ENCODE results near the gene IDI2.
"Not testable (repeated sequence)": the region's sequence is repeated elsewhere in the genome, so short reads cannot be mapped to it uniquely, and the experiment has no call there.

The IDI2 gene

GRCh38 chr10:1025683-1026082 is at the start of gene IDI2:
Gene IDI2 (minus strand): TSS chr10:1025859. CDS start chr10:1024723, 1,136 bp downstream.
- DNase-seq (ENCODE audit: low read depth in 2 of 2), result no peak

GRCh38 chr10:1074748-1075308 is 49.2 kb upstream of the IDI2 start:
- no peak for DNase-seq (ENCODE audit: low read depth in 2 of 2)

DNA sequence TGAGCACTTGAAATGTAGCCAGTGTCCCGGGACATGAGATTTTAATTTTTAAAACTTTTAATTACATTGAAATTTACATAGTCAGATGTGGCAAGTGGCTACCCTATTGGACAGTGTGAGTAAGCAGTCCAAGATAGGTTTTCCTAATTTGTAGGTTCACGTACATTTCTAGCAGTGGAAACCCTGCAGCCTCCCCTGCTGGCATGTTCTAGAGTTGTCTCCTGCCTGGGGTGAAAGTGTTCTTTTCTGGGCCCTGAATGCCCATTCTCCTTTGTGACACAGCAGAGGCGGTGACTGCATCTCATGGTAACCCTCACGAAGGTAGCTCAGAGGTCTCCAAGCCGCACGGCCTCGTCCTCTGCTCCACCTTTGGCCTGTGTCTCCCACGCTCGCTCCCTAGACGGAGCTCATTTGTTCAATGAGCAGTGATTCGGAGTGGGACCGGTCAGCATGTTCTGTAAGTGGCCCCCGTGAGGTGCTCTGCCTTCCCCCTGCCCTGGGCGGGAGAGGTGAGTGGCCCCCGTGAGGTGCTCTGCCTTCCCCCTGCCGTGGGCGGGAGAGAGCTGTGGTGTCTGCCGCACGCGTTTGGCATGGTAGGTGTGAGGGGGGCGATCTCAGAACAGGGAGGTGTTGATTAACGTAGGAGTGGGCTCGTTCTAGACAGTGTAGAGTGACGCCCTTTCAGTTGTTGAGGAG is 48.5 kb upstream of the IDI2 start:
- DNase-seq (ENCODE audit: low read depth in 2 of 2), result no peak

DNA sequence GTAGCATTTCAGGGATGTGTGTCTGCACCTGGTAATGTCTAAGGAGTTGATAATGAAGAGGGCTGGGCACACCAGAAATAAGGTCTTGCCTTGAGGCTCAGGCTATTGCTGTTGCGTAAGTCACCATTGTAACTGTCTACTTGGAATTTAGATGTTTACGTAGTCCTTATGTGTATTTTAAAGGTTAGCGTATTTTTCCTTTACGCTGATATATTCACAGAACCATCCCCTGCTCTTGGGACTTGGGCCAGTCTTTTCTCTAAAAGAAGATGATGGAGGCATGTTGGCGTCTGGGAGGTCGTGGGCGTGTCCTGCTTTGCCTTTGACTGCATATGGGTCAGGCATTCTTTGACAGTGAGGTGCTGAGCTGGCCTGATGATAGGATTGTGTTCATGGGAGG is 45.3 kb upstream of the IDI2 start:
- DNase-seq (ENCODE audit: low read depth in 2 of 2), result no peak

DNA sequence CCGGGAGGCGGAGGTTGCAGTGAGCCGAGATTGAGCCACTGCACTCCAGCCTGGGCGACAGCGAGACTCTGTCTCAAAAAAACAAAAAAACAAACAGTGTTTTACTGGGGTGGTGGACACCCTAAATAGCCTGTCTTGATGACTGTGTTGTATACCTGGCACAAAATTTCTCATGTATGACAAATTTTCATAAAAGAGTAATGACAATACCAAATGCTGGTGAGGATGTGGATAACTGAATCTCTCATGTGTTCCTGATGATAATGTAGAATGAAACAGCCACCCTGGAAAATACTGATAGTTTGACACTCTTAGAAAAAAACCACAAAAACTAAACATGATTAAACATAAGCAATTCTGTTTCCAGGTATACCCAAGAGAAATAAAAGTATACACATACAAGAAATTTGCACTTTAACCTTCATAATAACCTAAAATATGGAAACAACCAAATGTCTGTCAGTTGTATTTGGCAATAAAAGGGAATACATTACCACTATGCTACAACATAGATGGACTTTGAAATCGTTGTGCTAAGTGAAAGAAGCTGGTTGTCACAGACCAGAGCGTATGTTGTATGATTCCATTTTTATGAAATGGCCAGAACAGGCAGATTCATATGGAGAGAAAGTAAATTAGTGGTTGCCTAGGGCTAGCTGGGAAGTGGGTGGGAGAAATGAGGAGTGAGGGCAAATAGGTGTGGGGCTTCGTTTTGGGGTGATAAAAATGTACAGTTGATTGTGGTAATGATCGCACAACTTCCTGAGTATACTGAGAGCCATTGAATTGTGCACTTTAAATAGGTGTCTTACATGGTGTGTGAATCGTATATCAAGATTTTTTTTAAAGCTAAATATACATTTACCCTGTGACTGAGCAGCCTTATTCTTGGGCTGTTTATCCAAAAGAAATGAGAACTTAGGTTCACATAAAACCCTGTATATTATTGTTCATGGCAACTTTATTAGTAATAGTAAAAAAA is 43.0 kb upstream of the IDI2 start:
- DNase-seq (ENCODE audit: low read depth in 2 of 2), result no peak

- not testable (repeated sequence) for DNase-seq (ENCODE audit: low read depth in 2 of 2)
These were observed 41.1 kb upstream of the IDI2 start for GRCh38 chr10:1066734-1067133.

DNA sequence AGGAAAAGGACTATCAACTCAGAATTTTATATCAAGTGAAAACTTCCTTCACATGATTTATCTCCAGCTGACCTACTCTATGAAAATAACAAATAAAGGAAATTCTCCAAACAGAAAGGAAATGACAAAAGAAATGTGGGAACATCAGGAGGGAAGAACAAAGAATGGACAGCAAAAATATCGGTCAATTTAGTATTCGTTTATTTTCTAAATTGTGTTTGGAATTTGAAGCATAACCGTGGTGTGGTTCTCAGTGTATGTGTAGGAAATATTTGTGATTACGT is 39.2 kb upstream of the IDI2 start:
- DNase-seq (ENCODE audit: low read depth in 2 of 2), result no peak

- DNase-seq (ENCODE audit: low read depth in 2 of 2), result no peak
These were observed 37.7 kb upstream of the IDI2 start for GRCh38 chr10:1063232-1063865.

GRCh38 chr10:1061930-1062774 is 36.5 kb upstream of the IDI2 start:
- DNase-seq (ENCODE audit: low read depth in 2 of 2), result peak; percentile 34 to 35

- no peak for DNase-seq (ENCODE audit: low read depth in 2 of 2)
These were observed 34.2 kb upstream of the IDI2 start for GRCh38 chr10:1059902-1060301.

DNA sequence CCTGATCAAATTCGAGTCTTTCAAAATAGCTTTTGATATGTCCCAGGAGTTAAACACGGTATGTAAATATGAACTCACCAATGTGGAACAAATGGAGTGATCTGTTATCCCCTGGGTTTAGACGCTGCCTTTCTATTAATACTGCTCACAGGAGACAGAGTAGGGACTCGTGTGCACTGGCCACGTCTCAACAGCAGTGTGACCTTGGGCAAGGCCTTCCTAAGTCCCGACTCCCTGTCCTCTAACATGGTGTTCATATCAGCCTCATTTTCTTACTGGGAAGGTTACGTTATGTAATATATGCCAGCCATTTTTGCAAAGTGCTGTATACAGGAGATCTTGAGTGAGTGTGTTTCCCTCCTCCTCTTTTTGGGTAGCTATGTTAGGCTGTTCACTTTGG is 32.4 kb upstream of the IDI2 start:
- no peak for DNase-seq (ENCODE audit: low read depth in 2 of 2)

- no peak for DNase-seq (ENCODE audit: low read depth in 2 of 2)
These were observed 31.5 kb upstream of the IDI2 start for GRCh38 chr10:1057106-1057657.

- DNase-seq (ENCODE audit: low read depth in 2 of 2), result peak; percentile 21 to 45
These were observed 30.9 kb upstream of the IDI2 start, which contains the start of gene WDR37 for GRCh38 chr10:1056326-1057105. Gene WDR37 (plus strand): TSS chr10:1056385. CDS start chr10:1072156, 15,771 bp downstream.

DNA sequence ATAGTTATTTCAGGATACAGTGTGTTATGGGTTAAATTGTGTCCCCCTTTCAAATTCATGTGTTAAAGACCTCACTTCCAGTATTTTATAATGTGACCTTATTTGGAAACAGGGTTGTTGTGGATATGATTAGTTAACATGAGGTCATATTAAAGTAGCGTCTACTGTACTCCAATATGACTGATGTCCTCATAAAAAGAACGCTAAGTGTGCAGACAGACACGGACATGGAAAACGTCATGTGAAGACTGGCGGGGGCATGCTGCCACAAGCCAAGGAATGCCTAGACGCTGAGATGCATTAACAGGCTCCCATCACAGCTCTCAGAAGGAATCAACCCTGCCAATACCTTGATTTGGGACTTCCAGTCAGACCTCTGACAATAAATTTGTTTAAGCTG is 29.0 kb upstream of the IDI2 start:
- DNase-seq (ENCODE audit: low read depth in 2 of 2), result no peak

- no peak for DNase-seq (ENCODE audit: low read depth in 2 of 2)
These were observed 24.9 kb upstream of the IDI2 start for GRCh38 chr10:1050554-1050953.

GRCh38 chr10:1050145-1050544 is 24.5 kb upstream of the IDI2 start:
- DNase-seq (ENCODE audit: low read depth in 2 of 2), result no peak

DNA sequence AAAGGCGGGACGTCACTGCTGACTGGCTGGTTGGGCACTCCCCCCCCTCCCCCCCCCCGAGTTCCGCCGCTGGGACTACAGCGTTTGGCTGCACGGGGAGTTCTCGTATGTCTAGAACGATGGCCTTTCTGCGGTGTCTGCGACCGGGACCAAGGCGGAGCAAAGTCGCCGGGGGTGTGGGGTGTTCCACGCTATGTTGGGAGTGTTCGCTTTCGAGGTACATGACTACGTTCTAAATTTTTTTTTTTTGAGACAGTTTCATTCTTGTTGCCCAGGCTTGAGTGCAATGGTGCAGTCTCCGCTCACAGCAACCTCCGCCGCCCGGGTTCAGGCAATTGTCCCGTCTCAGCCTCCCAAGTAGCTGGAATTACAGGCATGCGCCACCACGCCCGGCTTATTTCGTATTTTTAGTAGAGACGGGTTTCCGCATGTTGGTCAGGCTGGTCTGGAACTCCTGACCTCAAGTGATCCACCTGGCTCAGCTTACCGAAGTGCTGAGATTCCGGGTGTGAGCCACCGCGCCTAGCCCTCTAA is 23.8 kb upstream of the IDI2 start:
- no peak for DNase-seq (ENCODE audit: low read depth in 2 of 2)

- peak; percentile 98 to 99 for DNase-seq (ENCODE audit: low read depth in 2 of 2)
These were observed 23.2 kb upstream of the IDI2 start, which contains the start of gene IDI1 for GRCh38 chr10:1048732-1049424. Gene IDI1 (minus strand): TSS chr10:1049119. CDS start chr10:1049003, 116 bp downstream.

DNA sequence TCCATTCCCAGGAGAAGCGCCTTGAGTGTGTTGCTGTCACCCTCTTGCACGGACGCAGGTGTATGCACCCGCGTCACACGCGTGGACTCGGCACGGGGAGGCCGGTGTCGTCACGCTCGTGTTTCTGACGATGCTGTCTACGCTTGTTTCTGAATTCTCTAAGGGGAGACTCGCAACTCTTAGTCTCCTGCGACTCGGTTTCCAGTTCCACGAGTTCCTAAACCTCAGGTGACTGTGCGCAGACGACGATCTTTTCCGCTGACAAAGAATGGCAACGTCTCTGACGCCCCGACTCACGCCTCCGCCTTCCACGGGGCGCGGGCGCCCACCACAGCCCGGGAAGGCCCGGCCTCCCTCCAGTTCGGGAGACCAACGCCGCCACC is 22.7 kb upstream of the IDI2 start:
- DNase-seq (ENCODE audit: low read depth in 2 of 2), result no peak
